ENCODE measurements around the gene RSRC2. TPM values are rescaled to one million over a fixed set of nuclear protein-coding genes. Genes with fewer than 3 reads are reported as not detected.
"Not testable (repeated sequence)": the region's sequence is repeated elsewhere in the genome, so short reads cannot be mapped to it uniquely, and the experiment has no call there.

The RSRC2 gene
- 62.0 TPM for total RNA-seq

- peak; percentile 93 for FAIRE-seq
- peak; percentile 82 to 92 for DNase-seq (ENCODE audit: low spot score in 2 of 2)
Measured at GRCh38 chr12:122526683-122527477, at the start of gene RSRC2, which contains the start of gene KNTC1. TSS of gene RSRC2 (minus strand) at chr12:122526936. CDS start at chr12:122526853, 83 bp downstream. TSS of gene KNTC1 (plus strand) at chr12:122527249. CDS start at chr12:122530064, 2,815 bp downstream.

- DNase-seq (ENCODE audit: low spot score in 2 of 2) (no peak), FAIRE-seq (no peak)
Measured at GRCh38 chr12:122571821-122572220, 45.1 kb upstream of the RSRC2 start.

- FAIRE-seq; DNase-seq (ENCODE audit: low spot score in 2 of 2): not testable (repeated sequence)
Measured at GRCh38 chr12:122570006-122570405, 43.3 kb upstream of the RSRC2 start.

GRCh38 chr12:122569288-122569687 is 42.6 kb upstream of the RSRC2 start:
- FAIRE-seq (no peak), DNase-seq (ENCODE audit: low spot score in 2 of 2) (no peak)

GRCh38 chr12:122566816-122567215 is 40.1 kb upstream of the RSRC2 start:
- not testable (repeated sequence) for FAIRE-seq; DNase-seq (ENCODE audit: low spot score in 2 of 2)

- DNase-seq (ENCODE audit: low spot score in 2 of 2): no peak
- FAIRE-seq: no peak
Measured at GRCh38 chr12:122563361-122563760, 36.6 kb upstream of the RSRC2 start.

GRCh38 chr12:122560138-122560537 is 33.4 kb upstream of the RSRC2 start:
- DNase-seq (ENCODE audit: low spot score in 2 of 2): no peak
- FAIRE-seq: no peak

GRCh38 chr12:122558745-122559641 is 32.3 kb upstream of the RSRC2 start:
- no peak for FAIRE-seq

GRCh38 chr12:122547330-122547729 is 20.6 kb upstream of the RSRC2 start:
- FAIRE-seq: no peak
- DNase-seq (ENCODE audit: low spot score in 2 of 2): no peak

More at GRCh38 chr12:122558745-122559641, 32.3 kb upstream of the RSRC2 start:
- DNase-seq (ENCODE audit: low spot score in 2 of 2): no peak

GRCh38 chr12:122545855-122546254 is 19.1 kb upstream of the RSRC2 start:
- FAIRE-seq (no peak), DNase-seq (ENCODE audit: low spot score in 2 of 2) (no peak)

GRCh38 chr12:122544537-122544936 is 17.8 kb upstream of the RSRC2 start:
- FAIRE-seq (no peak), DNase-seq (ENCODE audit: low spot score in 2 of 2) (no peak)

GRCh38 chr12:122538496-122538895 is 11.8 kb upstream of the RSRC2 start:
- FAIRE-seq: no peak
- DNase-seq (ENCODE audit: low spot score in 2 of 2): no peak

- DNase-seq (ENCODE audit: low spot score in 2 of 2) (no peak), FAIRE-seq (no peak)
Measured at GRCh38 chr12:122537021-122537420, 10.3 kb upstream of the RSRC2 start.

- FAIRE-seq (no peak), DNase-seq (ENCODE audit: low spot score in 2 of 2) (no peak)
Measured at GRCh38 chr12:122533856-122534255, 7.1 kb upstream of the RSRC2 start.

GRCh38 chr12:122528992-122529391 is 2.3 kb upstream of the RSRC2 start:
- FAIRE-seq (no peak), DNase-seq (ENCODE audit: low spot score in 2 of 2) (no peak)

- FAIRE-seq: no peak
- DNase-seq (ENCODE audit: low spot score in 2 of 2): no peak
Measured at GRCh38 chr12:122528582-122528981, 1.8 kb upstream of the RSRC2 start.

- DNase-seq (ENCODE audit: low spot score in 2 of 2): peak in 1 of 2 donors; percentile 7
- no peak for FAIRE-seq
Measured at GRCh38 chr12:122527478-122527944, 775 bp upstream of the RSRC2 start.

GRCh38 chr12:122523846-122524718 is 2.7 kb downstream of the RSRC2 start:
- no peak for FAIRE-seq
- no peak for DNase-seq (ENCODE audit: low spot score in 2 of 2)

- FAIRE-seq (no peak), DNase-seq (ENCODE audit: low spot score in 2 of 2) (no peak)
Measured at GRCh38 chr12:122523280-122523679, 3.5 kb downstream of the RSRC2 start.

- no peak for FAIRE-seq
- DNase-seq (ENCODE audit: low spot score in 2 of 2): no peak
Measured at GRCh38 chr12:122520676-122521075, 6.1 kb downstream of the RSRC2 start.

Data from frontal cortex (tissue), 4 donors.